Right lobe of liver (tissue), 6 donors: Measurements from ENCODE around the gene CSDE1. TPM values are rescaled to one million over a fixed set of nuclear protein-coding genes. Genes with fewer than 3 reads are reported as not detected.
A peak's percentile ranks its signal among the peaks of the same experiment; 100 is the strongest.

Experiments
- ATAC-seq, 4 donors: fragments of 200-7000 bp; cut with Tn5 transposase; one replicate each; pipeline ENCODE4 v1.9.1; 2020; ENCODE audit warnings: mild to moderate bottlenecking in 4 of 4, moderate library complexity in 4 of 4
- DNase-seq, 3 donors: peaks; one replicate each; pipeline ENCODE4 v3.0.0-alpha.2; 2020
- H3K27ac ChIP-seq, 3 donors: fragments of 200-600 bp; one replicate each; pipeline ENCODE4 v1.8.0; 2022
- H3K27me3 ChIP-seq, 2 donors: fragments of 200-600 bp; one replicate each; pipeline ENCODE4 v1.8.0; 2022
- H3K36me3 ChIP-seq, 4 donors: fragments of 200-600 bp; sonication (generic) in 1 of 4; one replicate each; pipeline versions ENCODE4 v1.5.1 to v1.8.0; 2017 to 2022; ENCODE audit warnings: control low read depth in 1 of 4
- H3K4me1 ChIP-seq, 4 donors: fragments of 200-600 bp; sonication (generic) in 1 of 4; one replicate each; pipeline versions ENCODE4 v1.5.1 to v1.8.0; 2017 to 2022; ENCODE audit warnings: control low read depth in 1 of 4
- H3K4me3 ChIP-seq, 3 donors: fragments of 200-600 bp; one replicate each; pipeline ENCODE4 v1.8.0; 2022
- H3K9me3 ChIP-seq, 4 donors: fragments of 200-600 bp; sonication (generic) in 1 of 4; one replicate each; pipeline versions ENCODE4 v1.5.1 to v1.8.0; 2017 to 2022; ENCODE audit warnings: control low read depth in 1 of 4
- POLR2A ChIP-seq: fragments of 450-650 bp; IDR thresholded peaks from one replicate; pipeline ENCODE4 v1.6.1; 2017; ENCODE audit warnings: antibody characterized with exemption, mild to moderate bottlenecking
- WGBS: methylation state at CpG from one replicate; pipeline ENCODE4 v1.1.6; 2018; ENCODE audit warnings: low coverage, low lambda C conversion rate; ENCODE audit not compliant: insufficient coverage; ENCODE audit errors: missing lambda C conversion rate; 5-methylcytosine and 5-hydroxymethylcytosine counted together
- intact Hi-C, 2 donors: fragments of 100-400 bp; cut with DNase I; formaldehyde crosslinking; loops; one replicate each; pipeline versions ENCODE4 v1.11.2 to v1.14.1; 2022
- total RNA-seq, 6 experiments: library from RNA; depleted of rRNA in 2 of 6; stranded (reverse); fragments of >200 nt in 2 of 6; fragmentation: NEBNext Ultra II Directional in 3 of 6; extraction: Animal tissue kit (Norgen Biotek cat#: 25700) in 3 of 6; gene quantifications; one replicate each; pipeline versions ENCODE4 v1.1.0 to v1.2.4, GENCODE V29; 2016 to 2023
- TF ChIP-seq, protein P1 (sequence below), 4 donors: fragments of 200-600 bp in 3 of 4; fragments of 450-650 bp in 1 of 4; IDR thresholded peaks; one replicate each; pipeline versions ENCODE4 v1.5.1 to v1.8.0; 2016 to 2022; ENCODE audit warnings: antibody characterized with exemption in 4 of 4, mild to moderate bottlenecking in 2 of 4
- donor health status: DM: no; HTN: yes; CAD: no.
- donor health status: DM: no; HTN: no; CAD: no.
- donor health status: DM: no; HTN: no; CAD: no.
- donor health status: DM: no; HTN: yes; CAD: no.
- donor health status: DM: no; HTN: yes; CAD: no.

The CSDE1 gene
- total RNA-seq, 6 experiments from 2014 or later, result 195 to 585 (median 269) TPM

GRCh38 chr1:114720492-114720891, 37.3 kb downstream of the CSDE1 start:
- 41% methylated on average over 4 of the region's 4 CpGs for WGBS
- Histone ChIP-seq H3K4me3 (no peak overlapping the region), H3K27ac (peak overlapping the region in 2 of 3 donors; percentile 72 to 80), H3K36me3 (peaks cover 5 to 66% (median 27%) of the 10 kb centered on the region in 4 donors), H3K9me3 (no peaks in the 10 kb centered on the region), H3K4me1 (peaks cover 0 to 30% (median 10%) of the 10 kb centered on the region in 4 donors), H3K27me3 (no peaks in the 10 kb centered on the region)
- intact Hi-C loops, result no loop called here
- ATAC-seq (peak; percentile 66 to 81 (median 77)), DNase-seq (peak; percentile 46 to 83 (median 71))
- TF ChIP-seq, protein P1, sequence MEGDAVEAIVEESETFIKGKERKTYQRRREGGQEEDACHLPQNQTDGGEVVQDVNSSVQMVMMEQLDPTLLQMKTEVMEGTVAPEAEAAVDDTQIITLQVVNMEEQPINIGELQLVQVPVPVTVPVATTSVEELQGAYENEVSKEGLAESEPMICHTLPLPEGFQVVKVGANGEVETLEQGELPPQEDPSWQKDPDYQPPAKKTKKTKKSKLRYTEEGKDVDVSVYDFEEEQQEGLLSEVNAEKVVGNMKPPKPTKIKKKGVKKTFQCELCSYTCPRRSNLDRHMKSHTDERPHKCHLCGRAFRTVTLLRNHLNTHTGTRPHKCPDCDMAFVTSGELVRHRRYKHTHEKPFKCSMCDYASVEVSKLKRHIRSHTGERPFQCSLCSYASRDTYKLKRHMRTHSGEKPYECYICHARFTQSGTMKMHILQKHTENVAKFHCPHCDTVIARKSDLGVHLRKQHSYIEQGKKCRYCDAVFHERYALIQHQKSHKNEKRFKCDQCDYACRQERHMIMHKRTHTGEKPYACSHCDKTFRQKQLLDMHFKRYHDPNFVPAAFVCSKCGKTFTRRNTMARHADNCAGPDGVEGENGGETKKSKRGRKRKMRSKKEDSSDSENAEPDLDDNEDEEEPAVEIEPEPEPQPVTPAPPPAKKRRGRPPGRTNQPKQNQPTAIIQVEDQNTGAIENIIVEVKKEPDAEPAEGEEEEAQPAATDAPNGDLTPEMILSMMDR (IDR thresholded peaks at IDR 0.05), result no peak
- no peak for TF ChIP-seq POLR2A

DNA sequence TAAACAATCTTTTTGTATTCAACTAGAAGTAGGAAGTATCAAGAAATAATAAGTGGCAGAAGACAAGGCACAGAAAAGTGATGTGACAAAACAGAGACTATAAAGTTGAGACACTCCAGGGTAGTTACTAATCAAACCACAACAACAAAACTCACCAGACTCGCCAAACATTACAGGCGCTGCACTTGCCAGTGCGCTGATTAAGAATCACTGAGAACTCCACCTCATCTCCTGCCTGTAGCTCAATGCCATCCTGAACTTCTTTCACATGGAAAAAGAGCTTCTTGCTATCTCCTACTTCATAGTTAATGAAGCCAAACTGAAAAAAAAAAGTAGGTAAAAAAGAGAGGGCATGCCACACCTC, 38.4 kb downstream of the CSDE1 start:
- TF ChIP-seq, protein P1 (IDR thresholded peaks at IDR 0.05), result no peak
- TF ChIP-seq POLR2A, result no peak
- DNase-seq (no peak), ATAC-seq (no peak)
- H3K9me3 ChIP-seq, result no peaks in the 10 kb centered on the region
- peaks cover 5 to 56% (median 23%) of the 10 kb centered on the region in 4 donors for H3K36me3 ChIP-seq
- peaks cover 0 to 33% (median 10%) of the 10 kb centered on the region in 4 donors for H3K4me1 ChIP-seq
- H3K27ac ChIP-seq, result peak overlapping the region in 1 of 3 donors; percentile 80
- 33% methylated on average over 3 of the region's 3 CpGs for WGBS
- no peaks in the 10 kb centered on the region for H3K27me3 ChIP-seq
- intact Hi-C loops, result no loop called here
- H3K4me3 ChIP-seq, result no peak overlapping the region

DNA sequence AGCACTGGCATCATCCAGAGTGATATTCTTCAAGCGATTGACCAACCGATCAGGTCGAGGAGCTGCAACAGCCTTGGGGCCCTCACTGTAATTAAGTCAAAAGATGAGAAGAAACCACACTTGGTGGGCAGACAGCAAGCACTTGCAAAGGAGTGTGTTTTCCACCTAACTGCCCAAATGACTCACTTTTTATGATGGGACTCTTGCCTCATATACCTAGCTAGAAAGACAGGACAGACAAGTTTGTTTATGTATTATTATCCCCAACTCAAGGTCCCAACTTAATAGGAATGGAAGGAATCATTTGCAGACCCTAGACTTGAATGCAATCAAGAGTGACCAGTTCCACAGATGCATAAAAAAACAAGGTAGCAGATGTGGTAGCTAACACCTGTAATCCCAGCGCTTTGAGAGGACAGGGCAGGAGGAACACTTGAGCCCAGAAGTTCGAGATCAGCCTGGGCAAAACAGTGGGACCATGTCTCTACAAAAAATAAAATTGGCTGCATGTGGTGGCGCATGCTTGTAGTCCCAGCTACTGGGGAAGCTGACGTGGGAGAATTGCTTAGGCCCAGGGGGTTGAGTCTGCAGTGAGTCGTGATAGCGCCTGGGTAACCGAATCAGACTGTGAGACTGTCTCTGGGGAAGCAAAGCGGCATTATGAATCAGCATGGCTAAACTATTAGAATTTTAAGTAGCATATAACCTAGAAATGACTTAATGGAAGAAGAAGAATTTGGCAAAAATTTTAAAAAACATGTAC, 38.9 kb downstream of the CSDE1 start:
- intact Hi-C loops, result no loop called here
- DNase-seq (no peak), ATAC-seq (no peak)
- no peaks in the 10 kb centered on the region for H3K27me3 ChIP-seq
- H3K4me1 ChIP-seq, result peaks cover 0 to 33% (median 10%) of the 10 kb centered on the region in 4 donors
- peaks cover 5 to 51% (median 19%) of the 10 kb centered on the region in 4 donors for H3K36me3 ChIP-seq
- H3K9me3 ChIP-seq, result no peaks in the 10 kb centered on the region
- H3K4me3 ChIP-seq, result no peak overlapping the region
- WGBS, result 88% methylated on average over 11 of the region's 11 CpGs
- H3K27ac ChIP-seq, result peak overlapping the region in 1 of 3 donors; percentile 80
- TF ChIP-seq POLR2A, result no peak
- TF ChIP-seq, protein P1 (IDR thresholded peaks at IDR 0.05), result no peak

- 0% methylated on average over 32 of the region's 38 CpGs for WGBS
- intact Hi-C loops, result no loop called here
- peak; percentile 95 to 96 (median 96) for DNase-seq
- TF ChIP-seq, protein P1 (IDR thresholded peaks at IDR 0.05), result no peak
- TF ChIP-seq POLR2A, result peak; percentile 63
- ATAC-seq, result peak; percentile 93 to 98 (median 96)
- H3K9me3 ChIP-seq, result no peaks in the 10 kb centered on the region
- peak within 1 kb of the TSS; percentile 85 to 89 (median 87) for H3K4me3 ChIP-seq
- H3K27me3 ChIP-seq, result no peaks in the 10 kb centered on the region
- H3K4me1 ChIP-seq, result peaks cover 0 to 33% (median 10%) of the 10 kb centered on the region in 4 donors
- H3K27ac ChIP-seq, result peak within 1 kb of the TSS; percentile 69 to 93 (median 83)
- H3K36me3 ChIP-seq, result peaks cover 4 to 53% (median 13%) of the 10 kb centered on the region in 4 donors
These were observed 41.2 kb downstream of the CSDE1 start, which contains the start of gene NRAS for GRCh38 chr1:114716304-114717170. TSS of gene NRAS (minus strand) at chr1:114716771. CDS start at chr1:114716160, 611 bp downstream.
